SK-N-SH (cell line): ENCODE results near the gene AQP1. TPM values are rescaled to one million over a fixed set of nuclear protein-coding genes. Genes with fewer than 3 reads are reported as not detected.

Source experiments
- CTCF ChIA-PET: fragments of 300-600, 350-600 bp; formaldehyde crosslinking; extraction: SDS; loops from one replicate; lab custom pipeline; 2021; lab: Yijun Ruan, JAX
- POLR2A ChIA-PET: fragments of 350-600 bp; sonication (Branson Sonifier 250); formaldehyde crosslinking; extraction: SDS; loops from one replicate; lab custom pipeline; 2020; ENCODE audit warnings: antibody characterized with exemption, inconsistent platforms; lab: Yijun Ruan, JAX
- DNase-seq: peaks from one replicate; pipeline ENCODE4 v3.0.0; 2012
- H2AFZ ChIP-seq: fragments of 200-600 bp; sonication (generic); 2 replicates; pipeline ENCODE4 v1.8.1; 2016; ENCODE audit warnings: antibody characterized with exemption, mild to moderate bottlenecking, low read depth
- H3F3A ChIP-seq: fragments of 200-600 bp; sonication (generic); replicated peaks from 2 replicates; pipeline ENCODE3; 2016; ENCODE audit warnings: antibody characterized with exemption, mild to moderate bottlenecking; ENCODE audit not compliant: insufficient read depth
- H3K27ac ChIP-seq, 2 experiments: fragments of 200-500 bp in 1 of 2; fragments of 200-600 bp in 1 of 2; sonication (Bioruptor generic) in 1 of 2; sonication (generic), shearing (Covaris generic) in 1 of 2; 2 replicates each; pipeline versions ENCODE4 v1.5.1 to v1.6.1; 2014 to 2016; ENCODE audit warnings: low read depth in 2 of 2, inconsistent platforms in 1 of 2, low read length in 1 of 2, mild to moderate bottlenecking in 1 of 2, mixed read lengths in 1 of 2
- H3K27me3 ChIP-seq: fragments of 200-600 bp; sonication (generic), shearing (Covaris generic); 2 replicates; pipeline ENCODE4 v1.6.1; 2016; ENCODE audit warnings: mixed run types; ENCODE audit not compliant: insufficient read depth
- H3K36me3 ChIP-seq, 2 experiments: fragments of 200-500 bp in 1 of 2; fragments of 200-600 bp in 1 of 2; sonication (Bioruptor generic) in 1 of 2; sonication (generic) in 1 of 2; replicated peaks in 1 of 2; 2 replicates each; pipeline versions ENCODE3 to v1.5.1; 2014 to 2016; ENCODE audit warnings: low read length in 1 of 2, mild to moderate bottlenecking in 1 of 2; ENCODE audit not compliant: insufficient read depth in 2 of 2, control insufficient read depth in 1 of 2
- H3K4me1 ChIP-seq, 2 experiments: fragments of 200-500 bp in 1 of 2; fragments of 200-600 bp in 1 of 2; sonication (Bioruptor generic) in 1 of 2; sonication (generic), shearing (Covaris generic) in 1 of 2; 2 replicates each; pipeline versions ENCODE4 v1.5.1 to v1.6.1; 2014 to 2016; ENCODE audit warnings: low read depth in 1 of 2, low read length in 1 of 2, mixed run types in 1 of 2; ENCODE audit not compliant: insufficient read depth in 2 of 2, control insufficient read depth in 1 of 2
- H3K4me2 ChIP-seq: fragments of 200-600 bp; sonication (generic), shearing (Covaris generic); 2 replicates; pipeline ENCODE4 v1.6.1; 2017; ENCODE audit warnings: mixed run types
- H3K4me3 ChIP-seq, 2 experiments: fragments of 200-500 bp in 1 of 2; fragments of 200-600 bp in 1 of 2; sonication (Bioruptor generic) in 1 of 2; sonication (generic), shearing (Covaris generic) in 1 of 2; 2 replicates each; pipeline versions ENCODE4 v1.5.1 to v1.8.1; 2014 to 2016; ENCODE audit warnings: low read depth in 2 of 2, inconsistent platforms in 1 of 2, low read length in 1 of 2, mild to moderate bottlenecking in 1 of 2, mixed read lengths in 1 of 2, moderate library complexity in 1 of 2
- H3K79me2 ChIP-seq: fragments of 200-600 bp; sonication (generic); 2 replicates; pipeline ENCODE4 v1.8.1; 2017; ENCODE audit warnings: mild to moderate bottlenecking; ENCODE audit not compliant: insufficient read depth
- H3K9ac ChIP-seq: fragments of 200-600 bp; sonication (generic); 2 replicates; pipeline ENCODE4 v1.6.1; 2017; ENCODE audit warnings: mixed run types
- H3K9me2 ChIP-seq: fragments of 200-600 bp; sonication (generic); 2 replicates; pipeline ENCODE4 v1.6.1; 2017; ENCODE audit warnings: mixed run types
- H3K9me3 ChIP-seq: fragments of 200-600 bp; sonication (generic); 2 replicates; pipeline ENCODE4 v1.6.1; 2017; ENCODE audit warnings: mixed run types, mild to moderate bottlenecking, moderate library complexity
- H4K20me1 ChIP-seq: fragments of 200-600 bp; sonication (generic); 2 replicates; pipeline ENCODE4 v1.6.1; 2017; ENCODE audit warnings: mild to moderate bottlenecking, mixed run types; ENCODE audit not compliant: insufficient read depth
- FOXJ3 ChIP-seq: sonication (generic); formaldehyde crosslinking; IDR thresholded peaks from 2 replicates; pipeline ENCODE4 v1.5.1; 2020; ENCODE audit warnings: mild to moderate bottlenecking, missing genetic modification reagents
- RCOR1 ChIP-seq: fragments of 150-350 bp; IDR thresholded peaks from 2 replicates; pipeline ENCODE4 v1.6.1; 2017; ENCODE audit warnings: antibody characterized with exemption, low read length
- SMC3 ChIP-seq: IDR thresholded peaks from 2 replicates; pipeline ENCODE4 v1.6.1; 2012; ENCODE audit warnings: low read depth, low read length, improper control_type of control experiment
- YY1 ChIP-seq: IDR thresholded peaks from 2 replicates; pipeline ENCODE4 v1.4.0; 2012; ENCODE audit warnings: low read depth, mild to moderate bottlenecking
- WGBS: methylation state at CpG from one replicate; pipeline ENCODE4 v1.1.6; 2017; ENCODE audit warnings: low lambda C conversion rate; 5-methylcytosine and 5-hydroxymethylcytosine counted together
- polyA plus RNA-seq, 3 experiments: library from polyadenylated mRNA; depleted of rRNA; stranded (reverse); fragments of >200 nt; gene quantifications; 2 replicates each; pipeline ENCODE4 v1.2.3, GENCODE V29; 2012
- TF ChIP-seq, protein P1 (sequence below): fragments of 150-350 bp; IDR thresholded peaks from 2 replicates; pipeline ENCODE4 v1.6.1; 2017; ENCODE audit warnings: antibody characterized with exemption, low read length, low read depth, borderline replicate concordance
- TF ChIP-seq, protein P2 (sequence below): IDR thresholded peaks from 2 replicates; pipeline ENCODE4 v1.4.0; 2012; ENCODE audit warnings: low read depth, borderline replicate concordance
- TF ChIP-seq, protein P3 (sequence below): fragments of 150-350 bp; IDR thresholded peaks from 2 replicates; pipeline ENCODE4 v1.6.1; 2016; ENCODE audit warnings: mild to moderate bottlenecking, low read depth, low read length
- TF ChIP-seq, protein P4 (sequence below): IDR thresholded peaks from 2 replicates; pipeline ENCODE4; 2012

The AQP1 gene
- polyA plus RNA-seq, 1 of the 3 experiments (the other 2 are of a cell fraction): 1.7 TPM

DNA sequence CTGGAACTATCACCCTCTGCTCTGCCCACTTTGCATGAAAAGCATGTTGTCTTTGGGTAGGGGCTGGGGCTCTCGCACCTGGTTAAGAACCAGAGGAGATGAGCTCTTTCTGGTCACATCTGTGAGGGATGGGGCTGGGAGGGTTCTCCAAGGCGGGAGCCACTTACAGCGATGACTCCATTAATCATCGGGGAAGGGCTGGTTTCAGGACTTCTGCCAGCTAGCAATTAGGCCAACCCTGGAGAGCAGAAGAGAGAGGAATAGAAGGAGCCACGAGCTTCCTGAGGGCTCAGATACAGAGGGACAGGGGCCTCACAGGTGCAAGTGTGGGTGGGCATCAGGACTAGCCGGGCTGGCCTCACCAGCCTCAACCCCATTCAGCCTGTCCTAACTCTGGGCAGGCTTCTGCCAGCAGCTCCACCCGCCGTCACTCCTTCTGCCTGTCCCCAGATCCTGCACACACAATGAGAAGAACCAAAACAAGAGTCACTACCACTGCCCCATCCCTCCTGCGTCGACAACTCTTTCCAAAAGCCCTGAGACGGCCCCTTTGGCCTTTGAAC, 8.4 kb downstream of the AQP1 start:
- H3K9me2 ChIP-seq: no peaks in the 10 kb centered on the region
- no peaks in the 10 kb centered on the region for H3K27me3 ChIP-seq
- peak overlapping the region in 1 of 2 experiments; percentile 48; a peak in 2 of 4 replicates for H3K27ac ChIP-seq
- peaks cover 11% of the 10 kb centered on the region for H3F3A ChIP-seq
- 83% methylated on average over 11 of the region's 11 CpGs for WGBS
- H4K20me1 ChIP-seq: no peaks in the 10 kb centered on the region
- peak; percentile 17 for DNase-seq
- H3K4me2 ChIP-seq: peak overlapping the region; percentile 20
- TF ChIP-seq FOXJ3 (CRISPR knock-in tag) (no peak), RCOR1 (no peak), YY1 (no peak), SMC3 (no peak)
- TF ChIP-seq, protein P1, sequence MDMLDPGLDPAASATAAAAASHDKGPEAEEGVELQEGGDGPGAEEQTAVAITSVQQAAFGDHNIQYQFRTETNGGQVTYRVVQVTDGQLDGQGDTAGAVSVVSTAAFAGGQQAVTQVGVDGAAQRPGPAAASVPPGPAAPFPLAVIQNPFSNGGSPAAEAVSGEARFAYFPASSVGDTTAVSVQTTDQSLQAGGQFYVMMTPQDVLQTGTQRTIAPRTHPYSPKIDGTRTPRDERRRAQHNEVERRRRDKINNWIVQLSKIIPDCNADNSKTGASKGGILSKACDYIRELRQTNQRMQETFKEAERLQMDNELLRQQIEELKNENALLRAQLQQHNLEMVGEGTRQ: no peak
- TF ChIP-seq, protein P2, sequence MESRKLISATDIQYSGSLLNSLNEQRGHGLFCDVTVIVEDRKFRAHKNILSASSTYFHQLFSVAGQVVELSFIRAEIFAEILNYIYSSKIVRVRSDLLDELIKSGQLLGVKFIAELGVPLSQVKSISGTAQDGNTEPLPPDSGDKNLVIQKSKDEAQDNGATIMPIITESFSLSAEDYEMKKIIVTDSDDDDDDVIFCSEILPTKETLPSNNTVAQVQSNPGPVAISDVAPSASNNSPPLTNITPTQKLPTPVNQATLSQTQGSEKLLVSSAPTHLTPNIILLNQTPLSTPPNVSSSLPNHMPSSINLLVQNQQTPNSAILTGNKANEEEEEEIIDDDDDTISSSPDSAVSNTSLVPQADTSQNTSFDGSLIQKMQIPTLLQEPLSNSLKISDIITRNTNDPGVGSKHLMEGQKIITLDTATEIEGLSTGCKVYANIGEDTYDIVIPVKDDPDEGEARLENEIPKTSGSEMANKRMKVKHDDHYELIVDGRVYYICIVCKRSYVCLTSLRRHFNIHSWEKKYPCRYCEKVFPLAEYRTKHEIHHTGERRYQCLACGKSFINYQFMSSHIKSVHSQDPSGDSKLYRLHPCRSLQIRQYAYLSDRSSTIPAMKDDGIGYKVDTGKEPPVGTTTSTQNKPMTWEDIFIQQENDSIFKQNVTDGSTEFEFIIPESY: no peak
- TF ChIP-seq, protein P3, sequence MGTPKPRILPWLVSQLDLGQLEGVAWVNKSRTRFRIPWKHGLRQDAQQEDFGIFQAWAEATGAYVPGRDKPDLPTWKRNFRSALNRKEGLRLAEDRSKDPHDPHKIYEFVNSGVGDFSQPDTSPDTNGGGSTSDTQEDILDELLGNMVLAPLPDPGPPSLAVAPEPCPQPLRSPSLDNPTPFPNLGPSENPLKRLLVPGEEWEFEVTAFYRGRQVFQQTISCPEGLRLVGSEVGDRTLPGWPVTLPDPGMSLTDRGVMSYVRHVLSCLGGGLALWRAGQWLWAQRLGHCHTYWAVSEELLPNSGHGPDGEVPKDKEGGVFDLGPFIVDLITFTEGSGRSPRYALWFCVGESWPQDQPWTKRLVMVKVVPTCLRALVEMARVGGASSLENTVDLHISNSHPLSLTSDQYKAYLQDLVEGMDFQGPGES: no peak
- TF ChIP-seq, protein P4, sequence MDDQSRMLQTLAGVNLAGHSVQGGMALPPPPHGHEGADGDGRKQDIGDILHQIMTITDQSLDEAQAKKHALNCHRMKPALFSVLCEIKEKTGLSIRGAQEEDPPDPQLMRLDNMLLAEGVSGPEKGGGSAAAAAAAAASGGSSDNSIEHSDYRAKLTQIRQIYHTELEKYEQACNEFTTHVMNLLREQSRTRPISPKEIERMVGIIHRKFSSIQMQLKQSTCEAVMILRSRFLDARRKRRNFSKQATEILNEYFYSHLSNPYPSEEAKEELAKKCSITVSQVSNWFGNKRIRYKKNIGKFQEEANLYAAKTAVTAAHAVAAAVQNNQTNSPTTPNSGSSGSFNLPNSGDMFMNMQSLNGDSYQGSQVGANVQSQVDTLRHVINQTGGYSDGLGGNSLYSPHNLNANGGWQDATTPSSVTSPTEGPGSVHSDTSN: peak; percentile 68
- H3K4me1 ChIP-seq: peaks cover 20 to 36% of the 10 kb centered on the region in 2 experiments; a peak in 3 of 4 replicates
- no peaks in the 10 kb centered on the region for H3K9me3 ChIP-seq
- H3K4me3 ChIP-seq: no peak overlapping the region
- H3K36me3 ChIP-seq: no peaks in the 10 kb centered on the region
- no peak overlapping the region for H2AFZ ChIP-seq
- H3K9ac ChIP-seq: peak overlapping the region; percentile 24; the same call in 1 of the 2 replicates
- POLR2A ChIA-PET: no interaction called here
- H3K79me2 ChIP-seq: no peaks in the 10 kb centered on the region
- CTCF ChIA-PET: interaction anchor here (1.0 to 3.2 kb wide), 5 partner anchors 9 to 58 kb away, joined by 3 to 24 read pairs (median 5); no protein-coding TSS in a partner anchor
